ENCODE measurements around the gene NKX3-2. TPM values are rescaled to one million over a fixed set of nuclear protein-coding genes. Genes with fewer than 3 reads are reported as not detected.

NKX3-2 gene
- total and polyA plus RNA-seq, 2 of the 8 experiments (the other 6 are each of a cell fraction or from before 2014, with no cell fraction given): 0.13 TPM; not detected in 1

DNA sequence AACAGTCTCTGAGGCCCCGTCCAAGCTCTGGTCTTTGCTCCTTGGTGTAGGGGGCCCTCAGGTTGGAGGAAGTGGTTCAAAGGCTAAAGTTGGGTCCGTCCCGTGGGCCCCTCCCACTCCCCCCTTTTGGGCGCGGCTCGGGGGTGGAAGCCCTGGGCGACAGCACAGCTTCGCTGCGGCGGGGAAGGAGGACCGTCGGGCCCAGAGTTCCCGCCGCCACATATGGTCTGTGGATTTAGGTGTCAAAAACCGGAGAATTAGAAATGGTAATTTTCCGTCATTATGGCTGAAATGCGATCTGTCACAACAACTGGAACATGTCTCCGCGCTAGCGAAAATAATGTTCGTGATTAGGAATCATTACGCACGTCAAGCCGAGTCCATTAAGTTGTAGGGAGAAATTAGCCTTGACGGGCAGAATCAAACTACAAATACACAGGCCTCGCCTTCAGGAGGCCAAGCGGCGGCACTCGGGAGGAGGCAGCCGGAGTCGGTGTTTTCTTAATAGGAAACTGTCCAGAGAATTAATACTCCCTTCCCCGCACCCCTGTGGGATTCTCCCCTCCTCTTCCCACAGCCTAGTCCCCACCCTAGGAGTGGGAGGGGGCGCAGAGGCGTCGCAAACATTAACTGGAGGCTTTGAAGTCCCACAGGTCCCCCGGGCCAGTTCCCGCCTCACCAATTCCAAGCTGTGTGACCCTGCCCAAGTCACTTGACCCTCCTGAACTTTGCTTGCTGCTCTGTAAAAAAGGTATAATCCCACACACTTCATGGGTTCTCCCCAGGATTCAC is 15.0 kb downstream of the NKX3-2 start:
- no peak overlapping the region for H2AFZ ChIP-seq (ENCODE audit: low read length)
- H3K18ac ChIP-seq (ENCODE audit: extremely low read depth, low read length): no peak overlapping the region
- H3K23ac ChIP-seq (ENCODE audit: insufficient read length): no peak overlapping the region
- H3K4ac ChIP-seq (replicated peaks; ENCODE audit: insufficient read length, low read depth, low read length): no peak overlapping the region
- no peak overlapping the region for H2BK15ac ChIP-seq (ENCODE audit: low read length)
- H4K91ac ChIP-seq (replicated peaks; ENCODE audit: insufficient read length, low read length): no peak overlapping the region
- peak overlapping the region; percentile 93 for H2BK20ac ChIP-seq (ENCODE audit: low read length)
- peaks cover 90 to 100% (median 98%) of the 10 kb centered on the region in 4 experiments for H3K27me3 ChIP-seq (replicated peaks in 1 of 4; ENCODE audit: control insufficient read depth in 3 of 4, extremely low read depth in 1 of 4, insufficient read depth in 3 of 4, low read length in 3 of 4)
- no peak overlapping the region for H4K5ac ChIP-seq (ENCODE audit: insufficient read length, low read depth, low read length)
- no peaks in the 10 kb centered on the region for H3K79me2 ChIP-seq (ENCODE audit: control insufficient read depth in 1 of 2, insufficient read depth in 2 of 2, low read length in 2 of 2)
- H2BK12ac ChIP-seq (ENCODE audit: low read depth, low read length): peak overlapping the region; percentile 94
- 6% methylated on average over 34 of the region's 37 CpGs; no CpG with 5 or more reads in 1 of the 2 experiments for WGBS, 2 experiments (ENCODE audit: extremely low coverage in 1 of 2, insufficient coverage in 1 of 2, insufficient read length in 1 of 2, insufficient replicate concordance in 2 of 2, low coverage in 1 of 2, low lambda C conversion rate in 2 of 2, missing lambda C conversion rate in 1 of 2)
- peaks cover 4% of the 10 kb centered on the region for H3K23me2 ChIP-seq (ENCODE audit: low read depth, low read length)
- H3K4me1 ChIP-seq (replicated peaks in 1 of 4; ENCODE audit: control insufficient read depth in 3 of 4, insufficient read depth in 4 of 4, low read length in 3 of 4): peaks cover 18 to 50% (median 26%) of the 10 kb centered on the region in 4 experiments
- no peak overlapping the region for H3K9ac ChIP-seq (replicated peaks in 1 of 4; ENCODE audit: extremely low read depth in 1 of 4, low read depth in 3 of 4, low read length in 3 of 4)
- peak overlapping the region; percentile 50 to 78; a peak in 3 of 4 replicates for H3K4me2 ChIP-seq (ENCODE audit: insufficient read depth in 1 of 2, low read depth in 2 of 2, low read length in 2 of 2)
- POLR2A ChIA-PET (ENCODE audit: partially characterized antibody): interaction anchor here (1.8 to 4.2 kb wide), 2 partner anchors 13 to 18 kb away, joined by 5 to 24 read pairs; partner anchors contain the start of gene NKX3-2
- no peak overlapping the region for H4K8ac ChIP-seq (ENCODE audit: extremely low read depth, insufficient read depth, low read length)
- no peak overlapping the region for H3K56ac ChIP-seq (replicated peaks; ENCODE audit: insufficient read length, low read depth, low read length)
- peaks cover 9 to 19% of the 10 kb centered on the region in 2 experiments for H4K20me1 ChIP-seq (replicated peaks in 1 of 2; ENCODE audit: control insufficient read depth in 1 of 2, insufficient read depth in 2 of 2, low read length in 2 of 2)
- DNase-seq (ENCODE audit: low read depth in 1 of 2, low spot score in 2 of 2) (peak in 1 of 2 experiments; percentile 53), FAIRE-seq (no peak)
- no peaks in the 10 kb centered on the region for H3K79me1 ChIP-seq (ENCODE audit: low read depth, low read length)
- no peak overlapping the region for H2BK120ac ChIP-seq (replicated peaks; ENCODE audit: low read depth, low read length)
- H2AK5ac ChIP-seq (ENCODE audit: low read depth, low read length): 0 out of 2 replicates have a peak overlapping the region, but pooled peaks have one; percentile 71
- CTCF ChIA-PET (ENCODE audit: partially characterized antibody): interaction anchor here (5.8 to 13.6 kb wide), 2 partner anchors 9 to 12 kb away, joined by 35 to 132 read pairs; partner anchors contain the start of gene NKX3-2
- H3K4me3 ChIP-seq (ENCODE audit: extremely low read depth in 1 of 4, insufficient read depth in 2 of 4, low read depth in 3 of 4, low read length in 4 of 4): peak overlapping the region in 2 of 4 experiments; percentile 2 to 39; a peak in 4 of 8 replicates
- H3K27ac ChIP-seq (ENCODE audit: low read depth, low read length): no peak overlapping the region
- H2BK5ac ChIP-seq (ENCODE audit: low read depth, low read length): no peak overlapping the region
- peaks cover 4 to 6% of the 10 kb centered on the region in 2 experiments for H3K9me3 ChIP-seq (ENCODE audit: insufficient read depth in 2 of 2, low read depth in 1 of 2, low read length in 1 of 2)
- peaks cover 0 to 4% (median under 1%) of the 10 kb centered on the region in 4 experiments; a peak in 2 of 8 replicates for H3K36me3 ChIP-seq (ENCODE audit: control insufficient read depth in 2 of 4, insufficient read depth in 4 of 4, low read length in 3 of 4)
- H3K14ac ChIP-seq (ENCODE audit: insufficient read length): no peak overlapping the region
- no peak for TF ChIP-seq RXRA (IDR thresholded peaks at IDR 0.05; ENCODE audit: insufficient read depth, low read depth, low read length)
- peak; percentile 62; the same call in 1 of the 2 replicates for TF ChIP-seq CBX8 (IDR thresholded peaks at IDR 0.05; ENCODE audit: borderline replicate concordance, low read depth, low read length)

Data from H1 (cell line).